Muscle of back (tissue), 11 donors: Measurements from ENCODE around the gene FGD5. TPM values are rescaled to one million over a fixed set of nuclear protein-coding genes. Genes with fewer than 3 reads are reported as not detected.

Experiments
- DNase-seq, 3 donors: peaks; one replicate each; pipeline versions ENCODE4 v3.0.0 to v3.0.0-alpha.2; 2013
- polyA plus RNA-seq, 10 donors: library from polyadenylated mRNA; unstranded; fragments of 120-200 nt; gene quantifications; one replicate each; pipeline ENCODE4 v1.2.1, GENCODE V29; 2013; ENCODE audit not compliant: insufficient read length in 10 of 10

Gene FGD5
- polyA plus RNA-seq, 10 donors, result 17.2 to 28.6 (median 20.1) TPM

DNA sequence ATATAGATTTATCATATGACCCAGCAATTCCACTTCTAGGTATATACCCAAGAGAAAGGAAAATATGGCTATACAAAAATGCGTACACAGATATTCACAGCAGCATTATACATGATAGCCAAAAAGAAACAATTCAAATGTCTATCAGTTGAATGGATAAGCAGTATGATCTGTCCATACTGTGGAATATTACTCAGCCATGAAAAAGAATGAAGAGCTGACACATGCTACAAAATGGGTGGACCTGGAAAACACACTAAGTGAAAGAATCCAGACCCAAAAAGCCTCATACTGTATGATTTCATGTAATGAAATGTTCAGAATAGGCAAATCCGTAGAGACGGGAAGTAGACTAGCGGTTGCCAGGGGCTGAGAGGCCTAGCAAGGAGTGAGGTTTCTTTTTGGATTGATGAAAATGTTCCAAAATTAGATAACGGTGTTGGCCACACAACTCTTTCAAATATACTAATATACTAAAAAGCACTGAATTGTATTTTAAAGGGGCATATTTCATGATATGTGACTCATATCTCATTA lies 33.4 kb downstream of the FGD5 start:
- peak in 2 of 3 donors; percentile 66 to 84 for DNase-seq

DNA sequence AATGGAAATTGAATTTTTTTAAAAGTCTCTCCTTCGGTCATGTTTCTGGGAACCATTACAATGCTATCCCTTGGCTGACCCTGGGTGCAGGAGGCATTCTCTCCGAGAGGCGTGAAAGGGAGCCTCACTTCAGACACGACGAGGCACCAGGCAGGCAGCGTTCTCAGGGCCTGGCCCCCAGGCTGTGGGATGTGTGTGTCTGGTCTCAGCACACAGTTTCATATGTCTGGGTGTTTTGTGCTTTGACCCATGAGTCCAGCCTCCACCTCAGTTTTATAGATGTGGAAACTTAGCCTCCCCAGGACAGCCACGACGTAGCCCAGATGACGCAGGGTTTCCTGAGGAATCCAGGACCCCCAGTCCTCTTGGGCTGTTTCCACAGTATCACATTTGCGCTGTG lies 34.0 kb downstream of the FGD5 start:
- peak; percentile 59 to 92 (median 84) for DNase-seq

DNA sequence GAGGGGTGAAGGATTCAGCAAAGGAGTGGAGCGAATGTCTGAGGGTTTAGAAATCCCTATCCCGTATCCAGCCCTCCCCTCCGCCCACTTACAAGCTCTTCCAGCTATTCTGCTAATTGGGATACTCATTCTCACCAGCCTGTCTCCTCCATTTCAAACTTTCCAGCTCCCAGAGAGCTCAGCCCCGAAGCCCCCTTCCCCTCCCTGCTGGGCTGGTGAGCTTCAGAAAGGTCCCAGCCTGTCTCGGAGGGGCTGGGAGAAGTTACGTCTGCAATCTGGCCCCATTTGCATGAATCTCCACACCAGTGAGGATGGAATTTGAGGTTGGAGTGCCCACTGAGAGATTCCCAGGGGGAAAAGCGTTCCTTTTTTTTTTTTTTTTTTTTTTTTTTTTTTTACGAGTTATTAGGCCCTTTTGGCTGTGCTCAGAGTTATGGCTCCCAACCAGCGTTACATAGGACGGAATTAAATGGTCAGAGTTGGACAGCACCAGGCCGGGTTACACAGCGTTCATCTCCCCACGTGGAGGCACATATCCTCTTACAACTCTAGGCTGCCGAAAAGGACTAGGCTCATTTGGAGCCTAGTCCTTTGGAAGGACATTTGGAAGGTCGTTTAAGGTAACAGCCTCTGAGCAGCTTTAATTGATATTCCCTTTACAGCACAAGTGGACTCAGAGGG lies 34.6 kb downstream of the FGD5 start:
- peak; percentile 62 to 85 (median 80) for DNase-seq

DNA sequence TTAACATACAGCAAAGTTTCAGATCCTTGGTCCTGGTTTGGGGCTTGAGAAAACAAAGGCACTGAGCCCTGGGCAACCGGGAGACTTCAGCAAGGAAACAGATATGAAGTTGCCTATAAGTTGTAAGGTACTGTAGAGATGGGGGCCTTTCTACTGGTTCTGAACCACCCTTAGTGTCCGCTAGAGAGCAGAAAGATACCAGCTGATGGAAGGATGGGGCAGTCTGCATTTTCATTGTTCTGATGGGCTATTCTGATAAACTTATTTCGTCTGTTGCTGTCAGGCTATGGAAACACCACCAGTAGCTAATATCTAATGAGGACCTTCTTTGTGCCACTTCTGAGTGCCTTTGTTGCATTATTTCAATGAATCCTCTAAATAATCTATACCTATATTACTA lies 38.7 kb downstream of the FGD5 start:
- DNase-seq, result no peak

DNA sequence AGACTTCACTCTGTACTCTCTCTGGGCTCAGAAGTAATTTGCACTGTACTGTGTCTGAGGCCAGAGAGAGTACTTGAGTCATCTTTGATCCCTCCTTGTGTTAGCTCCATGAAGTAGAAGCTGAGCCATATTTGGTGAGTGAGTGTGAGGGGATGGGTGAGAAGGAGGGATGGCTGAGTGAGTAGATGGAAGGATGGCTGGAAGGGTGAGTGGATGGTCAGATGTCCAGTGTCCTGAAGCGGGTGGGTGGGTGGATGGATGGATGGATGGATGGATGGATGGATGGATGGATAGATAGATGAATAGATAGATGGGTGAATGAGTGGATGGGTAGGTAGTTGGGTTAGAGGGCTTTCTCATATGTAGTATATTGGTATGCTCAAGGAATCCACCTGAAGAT lies 39.3 kb downstream of the FGD5 start:
- no peak for DNase-seq

DNA sequence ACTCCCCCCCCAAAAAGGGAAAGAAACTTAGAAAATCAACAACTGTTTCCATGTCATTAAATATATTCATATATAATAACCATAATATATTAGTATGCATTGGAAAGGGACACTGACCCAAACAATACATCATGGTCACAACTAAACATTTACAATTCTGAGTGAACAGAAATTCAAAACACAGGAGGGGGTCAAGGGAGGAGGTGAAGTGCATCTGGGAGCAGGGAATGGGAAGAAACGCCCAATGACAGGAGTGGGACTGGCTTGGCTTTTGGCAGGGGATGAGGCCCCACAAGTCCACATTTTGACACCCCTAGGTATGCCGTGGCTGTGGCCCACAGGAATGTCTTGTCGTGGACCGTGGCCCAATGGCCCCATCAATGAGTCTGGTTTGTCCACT lies 41.1 kb downstream of the FGD5 start:
- no peak for DNase-seq

DNA sequence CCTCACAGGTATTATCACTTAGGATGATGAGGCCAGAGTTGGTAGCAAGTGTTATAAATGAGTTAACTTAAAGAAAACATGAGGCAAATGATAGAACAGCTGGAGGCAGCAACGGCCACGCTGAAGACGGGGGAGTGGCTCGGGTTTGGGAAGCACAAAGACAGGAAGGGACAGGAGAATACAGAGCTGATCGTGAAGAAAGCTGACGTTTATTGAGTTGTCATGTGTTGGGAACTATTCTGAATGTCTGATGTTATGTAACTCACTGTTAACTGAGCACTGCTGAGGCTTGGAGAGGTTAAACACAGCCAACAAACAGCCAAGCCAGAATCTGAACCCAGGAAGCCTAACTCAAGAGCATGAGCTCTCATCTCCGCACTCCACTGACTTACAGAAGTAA lies 42.3 kb downstream of the FGD5 start:
- peak in 1 of 3 donors; percentile 69 for DNase-seq

DNA sequence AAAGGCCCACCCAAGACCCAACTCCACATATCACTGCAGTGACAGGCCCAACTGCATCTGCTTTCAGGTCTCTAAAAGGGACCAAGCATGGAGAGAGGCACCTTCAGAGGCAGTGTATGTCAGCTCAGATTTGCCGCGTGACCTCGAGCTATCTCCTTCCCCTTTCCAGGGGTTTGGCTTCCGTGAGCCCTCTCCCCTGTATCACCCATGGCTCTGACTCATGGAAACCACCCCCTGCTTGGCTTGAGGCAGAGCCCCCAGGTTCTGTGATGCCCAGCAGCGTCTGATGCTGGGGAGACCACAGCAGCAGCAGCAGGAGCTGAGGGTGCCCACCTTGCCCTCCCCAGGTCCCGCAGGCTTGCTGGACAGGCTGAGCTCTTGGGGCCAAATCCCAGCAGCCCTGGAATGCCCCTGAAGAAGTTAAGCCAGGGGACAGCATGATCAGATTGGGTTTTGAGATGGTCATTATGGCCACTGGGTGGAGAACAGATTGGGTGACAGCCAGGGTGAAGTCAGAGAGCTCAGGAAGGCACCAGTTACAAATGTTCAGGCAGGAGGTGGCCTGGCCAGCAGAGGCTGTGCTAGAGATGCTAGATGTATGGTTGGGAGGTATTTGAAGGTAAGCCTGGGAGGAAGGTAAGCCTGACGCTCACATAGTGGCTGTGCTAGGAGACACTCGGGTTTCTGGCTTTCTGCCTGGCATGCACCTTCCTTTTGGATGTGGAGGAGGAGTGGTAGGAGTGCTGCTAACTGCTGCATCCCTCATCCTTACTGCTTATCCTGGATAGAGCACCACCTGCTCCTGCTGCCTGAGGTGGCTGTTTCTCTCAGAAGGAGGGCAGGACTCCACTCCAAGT lies 42.9 kb downstream of the FGD5 start:
- no peak for DNase-seq

DNA sequence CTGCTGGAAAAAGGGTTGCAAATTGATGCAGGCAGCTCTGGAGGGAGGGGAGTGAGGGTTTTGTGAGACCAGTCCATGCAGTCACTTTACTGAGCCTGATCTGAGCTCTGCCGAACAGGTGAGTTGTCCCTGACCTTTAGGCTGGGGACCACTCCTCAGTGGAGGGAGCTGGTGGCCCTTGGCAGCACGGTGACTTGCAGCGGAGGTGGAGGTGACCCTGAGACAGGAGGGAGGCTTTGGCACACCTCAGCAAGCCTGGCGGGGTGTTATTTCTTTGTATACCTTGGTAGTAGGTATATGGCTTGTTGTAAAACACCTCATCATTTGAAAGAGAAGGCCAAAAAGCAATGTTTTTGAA lies 43.5 kb downstream of the FGD5 start:
- no peak for DNase-seq

DNA sequence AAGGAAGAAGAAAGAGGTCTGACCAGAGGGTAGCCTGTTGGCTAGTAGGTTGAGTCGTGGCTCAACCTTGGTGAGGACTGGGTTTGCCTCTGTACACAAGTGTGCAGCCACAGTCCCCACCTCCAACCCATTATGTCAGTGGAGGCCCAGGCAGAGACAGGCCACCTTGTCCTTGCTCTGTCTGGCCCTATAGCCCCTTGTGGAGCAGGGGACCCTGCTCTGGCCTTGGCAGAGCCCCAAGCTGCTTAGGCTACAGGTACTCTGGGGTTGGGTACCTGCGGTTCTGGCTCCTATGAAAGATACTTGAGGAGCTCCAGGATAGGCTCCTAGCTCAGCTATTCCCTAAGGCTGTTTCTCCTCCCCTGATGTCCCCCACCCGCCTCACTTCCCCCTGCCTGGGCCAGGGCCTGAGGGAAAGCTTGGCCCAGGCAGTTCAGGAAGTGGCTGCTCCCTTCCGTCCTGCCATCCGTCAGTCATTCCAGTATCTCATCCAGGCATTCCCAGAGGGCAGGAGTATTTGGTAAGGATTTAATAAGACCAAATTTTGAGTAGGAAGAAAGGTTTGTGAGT lies 44.0 kb downstream of the FGD5 start:
- no peak for DNase-seq

DNA sequence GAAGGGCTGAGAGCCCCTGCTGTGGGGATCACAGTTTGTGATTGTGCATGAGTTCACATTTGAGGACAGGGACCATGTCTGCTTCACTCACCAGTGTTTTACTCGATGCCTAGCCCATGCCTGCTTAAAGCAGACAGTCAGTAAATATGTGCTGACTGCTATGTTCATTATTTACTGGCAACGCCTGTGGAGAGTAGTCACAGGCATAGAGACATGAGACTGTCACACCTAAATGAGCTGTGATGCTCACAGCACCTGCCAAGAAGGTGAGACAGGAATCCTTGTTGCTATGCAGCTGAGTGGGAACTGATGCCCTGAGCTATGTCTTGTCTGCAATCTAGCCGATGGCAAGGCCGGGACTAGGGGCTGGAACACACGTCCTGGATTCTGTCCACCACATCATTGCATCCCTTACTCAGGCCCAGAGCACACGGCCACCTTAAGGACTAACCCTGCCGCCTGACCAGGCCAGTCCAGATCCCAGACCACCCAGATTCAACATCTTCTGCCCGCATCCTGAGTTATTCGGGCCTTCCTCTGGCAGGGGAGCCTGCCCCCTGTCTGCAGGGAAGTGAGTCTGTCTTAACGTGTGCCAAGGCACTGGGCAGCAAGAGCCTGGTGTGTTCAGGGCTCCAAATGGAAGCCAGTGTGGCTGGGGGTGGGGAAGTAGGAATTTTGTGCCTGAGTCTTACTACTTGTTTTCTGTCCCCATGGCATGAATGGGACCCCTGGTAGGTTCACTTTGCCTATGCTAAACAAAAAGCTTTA lies 44.8 kb downstream of the FGD5 start:
- DNase-seq, result no peak

DNA sequence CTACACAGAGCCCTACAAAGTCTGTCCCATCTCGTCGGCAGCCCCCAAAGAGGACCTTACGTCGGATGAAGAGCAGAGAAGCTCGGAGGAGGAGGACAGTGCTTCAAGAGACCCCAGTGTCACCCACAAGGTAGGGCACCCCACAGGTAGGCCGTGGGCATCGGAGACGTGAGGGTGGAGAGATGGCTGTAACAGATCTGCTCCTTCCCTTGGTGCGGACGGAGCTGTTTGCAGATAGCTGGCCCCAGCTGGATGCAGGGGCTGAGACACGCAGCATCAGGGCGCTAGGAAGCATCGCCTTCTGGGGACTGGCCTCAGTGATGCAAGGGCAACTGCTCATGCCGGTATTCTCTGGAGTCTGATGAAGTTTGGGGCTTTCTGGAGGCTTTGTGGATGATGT lies 45.4 kb downstream of the FGD5 start:
- DNase-seq, result no peak

DNA sequence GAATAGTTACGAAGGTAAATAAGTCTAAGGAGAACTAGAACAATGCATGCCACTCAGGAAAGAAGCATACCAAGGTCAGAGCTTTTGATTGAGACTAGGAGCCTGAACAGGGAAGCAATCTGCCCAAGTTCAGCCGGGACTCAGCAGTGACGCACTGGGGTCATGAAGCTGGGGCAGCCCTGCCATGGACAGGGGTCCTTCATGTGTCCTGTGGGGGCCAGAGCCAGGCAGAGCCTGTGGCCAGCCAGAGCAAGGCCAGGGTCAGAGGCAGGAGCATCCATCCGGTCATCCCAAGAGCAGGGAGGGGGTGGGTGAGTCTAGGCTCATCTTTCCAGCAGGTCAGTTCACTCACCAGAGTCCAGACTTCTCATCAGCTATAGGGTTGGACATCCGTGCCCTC lies 47.9 kb downstream of the FGD5 start:
- no peak for DNase-seq

DNA sequence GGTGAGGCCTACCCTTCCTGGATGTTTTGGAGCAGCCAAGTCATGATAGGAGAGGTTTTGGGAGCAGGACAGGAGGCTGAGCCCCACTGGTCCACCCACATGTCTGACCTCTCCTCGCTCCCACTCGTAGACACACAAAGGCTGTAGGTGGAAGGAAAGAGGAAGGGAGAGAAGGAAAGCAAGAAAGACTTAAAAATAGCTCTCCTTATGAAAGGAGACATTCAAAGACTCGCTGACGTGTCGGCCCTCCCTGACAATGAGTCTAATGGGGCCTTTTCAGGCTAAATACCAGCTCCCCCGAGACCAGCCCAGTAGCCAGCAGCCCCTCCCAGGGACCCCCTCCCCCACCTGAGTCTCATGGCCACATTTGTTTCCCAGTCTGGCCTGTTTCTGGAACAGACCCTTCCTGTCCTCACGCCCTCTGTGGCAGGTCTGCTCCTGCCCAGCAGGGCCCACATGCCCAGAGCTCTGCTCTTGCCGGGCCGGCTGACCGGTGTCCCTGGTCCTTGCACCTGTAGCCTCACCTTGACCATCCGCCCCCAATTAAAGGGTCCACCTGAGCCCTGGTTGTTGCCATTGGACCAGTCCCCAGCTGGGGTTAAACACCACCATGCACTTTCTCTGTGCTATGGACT lies 49.3 kb downstream of the FGD5 start:
- DNase-seq, result no peak

DNA sequence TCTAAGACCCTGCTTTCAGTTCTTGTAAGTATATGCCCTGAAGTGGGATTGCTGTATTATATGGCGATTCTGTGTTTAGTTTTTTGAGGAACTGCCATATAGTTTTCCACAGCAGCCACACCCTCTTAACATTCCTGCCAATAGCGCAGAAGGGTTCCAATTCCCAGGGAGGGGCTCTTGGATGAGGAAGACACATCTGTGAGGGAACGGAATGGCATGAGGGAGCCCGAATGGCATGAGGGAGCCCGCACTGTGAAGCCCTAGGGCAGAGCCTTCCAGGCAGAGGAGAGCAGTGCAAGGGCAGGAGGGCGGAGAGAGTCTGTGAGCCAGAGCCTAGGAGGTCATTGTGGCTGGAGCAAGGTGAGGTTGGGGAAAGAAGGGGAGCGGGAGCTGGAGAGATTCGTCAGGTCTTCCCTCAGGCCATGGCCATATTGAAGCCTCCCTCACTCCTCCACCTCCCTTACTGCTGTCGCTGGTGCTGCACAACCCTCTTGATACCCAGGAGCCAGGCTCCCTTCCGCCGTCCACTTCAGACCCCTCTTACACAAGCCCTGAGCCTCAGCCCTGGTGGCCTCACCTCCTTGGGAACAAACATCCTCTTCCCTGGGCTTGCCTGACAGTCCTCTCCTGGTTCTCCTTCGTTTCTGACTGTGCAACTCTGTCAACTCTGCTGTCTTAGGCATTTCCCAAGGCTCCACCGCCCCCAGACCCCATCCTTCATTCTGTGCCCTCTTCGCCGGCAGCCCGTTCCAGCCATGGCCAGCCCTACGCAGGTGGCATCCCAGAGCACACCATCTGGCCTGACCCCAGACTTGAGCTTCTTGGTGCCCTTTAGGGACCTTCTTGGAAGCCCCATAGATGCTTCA lies 51.4 kb downstream of the FGD5 start:
- DNase-seq, result peak in 1 of 3 donors; percentile 56

DNA sequence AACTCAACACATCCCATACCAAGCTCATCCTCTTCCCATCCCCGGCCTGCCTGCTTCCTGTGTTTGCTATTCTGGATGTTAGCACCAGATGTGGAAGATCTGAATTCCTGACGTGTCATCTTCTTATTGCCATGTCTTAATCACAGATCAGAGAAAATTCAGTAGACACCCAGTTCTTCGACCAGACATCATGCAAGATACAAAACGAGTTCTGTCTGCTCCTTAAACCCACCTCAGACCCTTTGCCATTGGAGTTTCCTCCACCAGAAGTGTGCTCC lies 52.0 kb downstream of the FGD5 start:
- no peak for DNase-seq

DNA sequence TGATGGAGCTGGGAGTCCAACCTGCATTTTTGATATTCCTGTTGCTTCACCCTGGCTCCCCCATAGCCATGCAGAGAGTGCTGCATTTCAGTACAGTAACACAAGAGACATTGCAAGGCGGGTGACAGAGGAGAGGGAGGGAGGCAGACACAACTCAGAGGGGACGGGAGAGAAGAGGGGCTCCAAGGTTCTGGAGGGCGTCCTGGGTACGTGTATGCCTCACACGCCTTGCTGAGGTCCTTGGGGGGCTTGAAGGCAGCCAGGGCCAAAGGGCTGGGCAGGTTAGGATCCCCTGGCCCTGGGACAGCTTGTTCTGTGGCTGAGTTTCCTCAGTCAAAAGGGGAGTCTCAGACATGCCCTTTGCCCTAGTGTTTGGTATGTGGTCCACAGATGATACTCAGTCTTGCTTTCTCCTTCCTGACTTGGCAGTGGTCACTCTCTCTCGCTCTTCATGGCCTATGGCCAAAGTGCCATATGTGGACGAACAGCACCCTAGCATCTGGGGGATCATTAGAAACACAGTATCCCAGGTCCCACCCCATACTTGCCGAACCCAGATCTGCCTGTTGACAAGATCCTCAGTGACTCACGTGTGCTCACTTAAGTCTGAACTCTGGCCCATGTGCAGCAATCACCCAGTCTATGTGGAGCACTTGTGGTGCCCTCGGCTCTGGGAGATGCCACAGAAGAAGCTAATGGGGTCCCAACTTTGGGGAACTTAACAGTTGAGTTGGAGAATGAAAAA lies 52.9 kb downstream of the FGD5 start:
- DNase-seq, result no peak

DNA sequence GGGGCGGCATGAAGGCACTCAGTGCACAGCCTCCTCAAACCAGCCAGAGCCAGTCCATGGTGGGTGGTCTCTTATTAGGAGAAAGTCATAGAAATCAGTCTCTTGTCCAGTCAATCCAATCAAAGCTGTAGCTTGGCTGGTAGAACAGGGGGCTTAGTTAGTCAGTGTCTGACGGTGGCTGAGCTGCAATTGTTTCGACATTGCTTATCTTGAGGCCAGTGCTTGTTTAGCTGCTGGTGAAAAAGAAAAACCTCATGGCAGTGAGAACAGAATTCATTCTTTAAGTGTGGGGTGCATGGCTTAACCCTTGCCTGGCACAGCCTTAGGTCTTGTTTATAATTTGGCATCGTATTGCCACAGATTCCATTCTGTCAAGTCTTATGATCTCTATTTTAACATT lies 53.9 kb downstream of the FGD5 start:
- no peak for DNase-seq

DNA sequence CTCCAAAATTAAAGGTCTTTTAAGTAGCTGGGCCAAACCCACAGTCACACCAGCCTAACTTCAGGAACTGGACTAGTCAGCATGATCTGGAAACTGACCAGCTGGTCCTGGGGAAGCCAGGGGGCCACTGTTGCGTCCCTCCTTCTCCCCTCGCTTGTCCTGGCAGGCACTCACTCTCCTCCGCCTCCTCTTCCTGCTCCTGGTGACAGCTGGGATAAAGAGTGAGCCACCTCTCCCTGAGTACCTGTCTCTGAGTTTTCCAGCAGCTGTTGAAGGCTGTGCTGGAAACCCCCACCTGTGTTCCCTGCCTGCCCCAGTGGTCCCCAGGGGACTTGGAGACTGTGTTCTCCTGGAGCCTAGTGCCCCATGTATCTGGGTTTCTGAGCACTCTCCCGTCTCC lies 56.0 kb downstream of the FGD5 start:
- DNase-seq, result no peak
